HepG2 (cell line): ENCODE data around the gene GFRA4. TPM values are rescaled to one million over a fixed set of nuclear protein-coding genes. Genes with fewer than 3 reads are reported as not detected.

Source experiments
- CCAR2 ChIP-seq: fragments of 200-400 bp; formaldehyde crosslinking; optimal IDR thresholded peaks from 2 replicates; pipeline ENCODE3; 2018; ENCODE audit warnings: low read depth, mild to moderate bottlenecking, low read length, moderate library complexity
- FOXA1 ChIP-seq, 2 experiments: fragments of 450-650 bp in 1 of 2; sonication (generic) in 1 of 2; formaldehyde crosslinking in 1 of 2; IDR thresholded peaks; 2 replicates each; pipeline versions ENCODE4 v1.4.0 to v1.6.1; 2016 to 2020; ENCODE audit warnings: missing genetic modification reagents in 1 of 2
- HNRNPL ChIP-seq: fragments of 200-400 bp; formaldehyde crosslinking; IDR thresholded peaks from 2 replicates; pipeline ENCODE4 v1.6.1; 2017; ENCODE audit warnings: mild to moderate bottlenecking, low read depth, low read length
- SIX1 ChIP-seq: sonication (generic); formaldehyde crosslinking; IDR thresholded peaks from 2 replicates; pipeline ENCODE4 v1.4.0; 2020; ENCODE audit warnings: missing genetic modification reagents, borderline replicate concordance
- SP140L ChIP-seq: sonication (generic); formaldehyde crosslinking; IDR thresholded peaks from 2 replicates; pipeline ENCODE4 v1.4.0; 2020; ENCODE audit warnings: missing genetic modification reagents, borderline replicate concordance
- TP53 ChIP-seq: sonication (generic); formaldehyde crosslinking; conservative IDR thresholded peaks from 2 replicates; pipeline ENCODE4 v1.4.0; 2020; ENCODE audit warnings: missing genetic modification reagents
- ZNF143 ChIP-seq: sonication (generic); formaldehyde crosslinking; IDR thresholded peaks from 2 replicates; pipeline ENCODE4 v1.4.0; 2020; ENCODE audit warnings: missing genetic modification reagents
- ZNF17 ChIP-seq: sonication (generic); formaldehyde crosslinking; IDR thresholded peaks from 2 replicates; pipeline ENCODE4 v1.5.0; 2020; ENCODE audit warnings: mild to moderate bottlenecking, missing genetic modification reagents
- ZNF274 ChIP-seq: sonication (generic); formaldehyde crosslinking; IDR thresholded peaks from 2 replicates; pipeline ENCODE4 v1.5.1; 2020; ENCODE audit warnings: mild to moderate bottlenecking, missing genetic modification reagents
- ZNF460 ChIP-seq: sonication (generic); formaldehyde crosslinking; IDR thresholded peaks from 2 replicates; pipeline ENCODE4 v1.5.1; 2020; ENCODE audit warnings: missing genetic modification reagents, mild to moderate bottlenecking, borderline replicate concordance
- ZNF713 ChIP-seq: sonication (generic); formaldehyde crosslinking; IDR thresholded peaks from 2 replicates; pipeline ENCODE4 v1.4.0; 2020; ENCODE audit warnings: mild to moderate bottlenecking, missing genetic modification reagents
- ZNF775 ChIP-seq: sonication (generic); formaldehyde crosslinking; IDR thresholded peaks from 2 replicates; pipeline ENCODE4 v1.4.0; 2020; ENCODE audit warnings: missing genetic modification reagents, mild to moderate bottlenecking, moderate library complexity, borderline replicate concordance
- polyA plus RNA-seq, 8 experiments: library from polyadenylated mRNA; depleted of rRNA in 3 of 8; stranded (reverse) in 7 of 8; unstranded in 1 of 8; fragments of >200 nt; fragmentation: Illumina TruSeq in 4 of 8; extraction: Trizol in 4 of 8; gene quantifications; 2 replicates each; pipeline versions ENCODE4 v1.2.1 to v1.2.3, GENCODE V29; 2011 to 2016; ENCODE audit warnings: low read depth in 4 of 8, missing spikeins in 1 of 8, mixed read lengths in 1 of 8; ENCODE audit not compliant: insufficient read depth in 1 of 8
- total RNA-seq, 5 experiments: library from RNA; depleted of rRNA; stranded (reverse); fragments of >200 nt; fragmentation: Illumina TruSeq; extraction: Trizol; gene quantifications; 2 replicates each; pipeline ENCODE4 v1.2.3, GENCODE V29; 2016; ENCODE audit warnings: low read depth in 1 of 5
- TF ChIP-seq, protein P1 (sequence below): sonication (generic); formaldehyde crosslinking; IDR thresholded peaks from 2 replicates; pipeline ENCODE4 v1.8.1; 2022; ENCODE audit warnings: low read depth, mild to moderate bottlenecking, missing genetic modification reagents
- TF ChIP-seq, protein P2 (sequence below): IDR thresholded peaks from 2 replicates; pipeline ENCODE4 v1.6.1; 2016; ENCODE audit warnings: low read depth, missing genetic modification reagents, missing compliant biosample characterization
- TF ChIP-seq, protein P3 (sequence below): sonication (generic); formaldehyde crosslinking; IDR thresholded peaks from 2 replicates; pipeline ENCODE4 v1.8.0; 2022; ENCODE audit warnings: mild to moderate bottlenecking, missing genetic modification reagents; ENCODE audit not compliant: insufficient replicate concordance
- TF ChIP-seq, protein P4 (sequence below): sonication (generic); formaldehyde crosslinking; conservative IDR thresholded peaks from 2 replicates; pipeline ENCODE4 v1.8.1; 2023; ENCODE audit warnings: missing genetic modification reagents

The GFRA4 gene
- total and polyA plus RNA-seq, 2 of the 13 experiments (the other 11 are each of a cell fraction or from before 2014, with no cell fraction given): not detected

DNA sequence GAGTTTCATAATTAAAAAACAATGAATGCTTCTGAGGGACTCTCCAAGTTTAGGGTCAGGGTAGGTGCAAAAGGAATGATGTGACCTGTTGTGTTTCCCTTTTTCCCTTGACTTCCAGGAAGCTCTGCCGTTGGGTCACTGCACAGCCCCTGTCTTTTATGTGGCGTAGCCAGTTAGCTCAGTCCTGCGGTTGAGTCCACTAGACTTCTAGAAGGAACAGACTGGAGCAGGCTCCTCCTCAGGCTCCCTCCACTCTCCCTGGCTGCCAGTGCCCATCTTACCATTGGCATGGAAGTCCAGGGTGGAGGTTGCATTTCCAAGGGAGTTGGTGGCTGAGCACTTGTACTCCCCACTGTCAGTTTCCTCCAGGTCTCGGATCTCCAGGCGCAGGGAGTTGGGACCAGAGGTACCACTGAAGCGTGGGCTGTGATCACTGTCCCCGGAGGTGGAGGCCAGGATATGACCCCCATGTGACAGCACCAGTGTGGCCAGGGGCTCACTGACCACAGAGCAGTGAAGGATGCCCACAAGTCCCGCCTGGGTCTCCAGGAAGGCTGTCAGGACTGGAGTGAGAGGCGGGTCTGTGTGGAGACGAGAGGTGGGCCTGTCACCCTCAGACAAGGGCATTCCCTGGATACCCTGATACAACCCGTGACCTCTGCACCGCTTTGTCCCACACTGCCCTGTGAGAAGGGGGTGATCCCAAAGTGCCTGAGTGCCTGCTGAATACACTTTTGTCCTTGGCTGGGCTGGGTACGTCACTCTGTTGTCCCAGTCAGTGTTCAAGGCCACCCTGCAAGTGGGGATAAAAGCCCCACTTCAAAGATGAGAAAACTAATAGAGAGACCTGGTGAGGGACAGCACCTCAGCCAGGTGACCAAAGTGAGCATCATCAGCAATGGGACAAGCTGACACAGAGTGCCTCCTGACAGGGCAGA is 38.1 kb upstream of the GFRA4 start (continued):
- TF ChIP-seq, protein P1, sequence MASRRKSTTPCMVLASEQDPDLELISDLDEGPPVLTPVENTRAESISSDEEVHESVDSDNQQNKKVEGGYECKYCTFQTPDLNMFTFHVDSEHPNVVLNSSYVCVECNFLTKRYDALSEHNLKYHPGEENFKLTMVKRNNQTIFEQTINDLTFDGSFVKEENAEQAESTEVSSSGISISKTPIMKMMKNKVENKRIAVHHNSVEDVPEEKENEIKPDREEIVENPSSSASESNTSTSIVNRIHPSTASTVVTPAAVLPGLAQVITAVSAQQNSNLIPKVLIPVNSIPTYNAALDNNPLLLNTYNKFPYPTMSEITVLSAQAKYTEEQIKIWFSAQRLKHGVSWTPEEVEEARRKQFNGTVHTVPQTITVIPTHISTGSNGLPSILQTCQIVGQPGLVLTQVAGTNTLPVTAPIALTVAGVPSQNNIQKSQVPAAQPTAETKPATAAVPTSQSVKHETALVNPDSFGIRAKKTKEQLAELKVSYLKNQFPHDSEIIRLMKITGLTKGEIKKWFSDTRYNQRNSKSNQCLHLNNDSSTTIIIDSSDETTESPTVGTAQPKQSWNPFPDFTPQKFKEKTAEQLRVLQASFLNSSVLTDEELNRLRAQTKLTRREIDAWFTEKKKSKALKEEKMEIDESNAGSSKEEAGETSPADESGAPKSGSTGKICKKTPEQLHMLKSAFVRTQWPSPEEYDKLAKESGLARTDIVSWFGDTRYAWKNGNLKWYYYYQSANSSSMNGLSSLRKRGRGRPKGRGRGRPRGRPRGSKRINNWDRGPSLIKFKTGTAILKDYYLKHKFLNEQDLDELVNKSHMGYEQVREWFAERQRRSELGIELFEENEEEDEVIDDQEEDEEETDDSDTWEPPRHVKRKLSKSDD (CRISPR knock-in tag): no peak
- TF ChIP-seq, protein P2, sequence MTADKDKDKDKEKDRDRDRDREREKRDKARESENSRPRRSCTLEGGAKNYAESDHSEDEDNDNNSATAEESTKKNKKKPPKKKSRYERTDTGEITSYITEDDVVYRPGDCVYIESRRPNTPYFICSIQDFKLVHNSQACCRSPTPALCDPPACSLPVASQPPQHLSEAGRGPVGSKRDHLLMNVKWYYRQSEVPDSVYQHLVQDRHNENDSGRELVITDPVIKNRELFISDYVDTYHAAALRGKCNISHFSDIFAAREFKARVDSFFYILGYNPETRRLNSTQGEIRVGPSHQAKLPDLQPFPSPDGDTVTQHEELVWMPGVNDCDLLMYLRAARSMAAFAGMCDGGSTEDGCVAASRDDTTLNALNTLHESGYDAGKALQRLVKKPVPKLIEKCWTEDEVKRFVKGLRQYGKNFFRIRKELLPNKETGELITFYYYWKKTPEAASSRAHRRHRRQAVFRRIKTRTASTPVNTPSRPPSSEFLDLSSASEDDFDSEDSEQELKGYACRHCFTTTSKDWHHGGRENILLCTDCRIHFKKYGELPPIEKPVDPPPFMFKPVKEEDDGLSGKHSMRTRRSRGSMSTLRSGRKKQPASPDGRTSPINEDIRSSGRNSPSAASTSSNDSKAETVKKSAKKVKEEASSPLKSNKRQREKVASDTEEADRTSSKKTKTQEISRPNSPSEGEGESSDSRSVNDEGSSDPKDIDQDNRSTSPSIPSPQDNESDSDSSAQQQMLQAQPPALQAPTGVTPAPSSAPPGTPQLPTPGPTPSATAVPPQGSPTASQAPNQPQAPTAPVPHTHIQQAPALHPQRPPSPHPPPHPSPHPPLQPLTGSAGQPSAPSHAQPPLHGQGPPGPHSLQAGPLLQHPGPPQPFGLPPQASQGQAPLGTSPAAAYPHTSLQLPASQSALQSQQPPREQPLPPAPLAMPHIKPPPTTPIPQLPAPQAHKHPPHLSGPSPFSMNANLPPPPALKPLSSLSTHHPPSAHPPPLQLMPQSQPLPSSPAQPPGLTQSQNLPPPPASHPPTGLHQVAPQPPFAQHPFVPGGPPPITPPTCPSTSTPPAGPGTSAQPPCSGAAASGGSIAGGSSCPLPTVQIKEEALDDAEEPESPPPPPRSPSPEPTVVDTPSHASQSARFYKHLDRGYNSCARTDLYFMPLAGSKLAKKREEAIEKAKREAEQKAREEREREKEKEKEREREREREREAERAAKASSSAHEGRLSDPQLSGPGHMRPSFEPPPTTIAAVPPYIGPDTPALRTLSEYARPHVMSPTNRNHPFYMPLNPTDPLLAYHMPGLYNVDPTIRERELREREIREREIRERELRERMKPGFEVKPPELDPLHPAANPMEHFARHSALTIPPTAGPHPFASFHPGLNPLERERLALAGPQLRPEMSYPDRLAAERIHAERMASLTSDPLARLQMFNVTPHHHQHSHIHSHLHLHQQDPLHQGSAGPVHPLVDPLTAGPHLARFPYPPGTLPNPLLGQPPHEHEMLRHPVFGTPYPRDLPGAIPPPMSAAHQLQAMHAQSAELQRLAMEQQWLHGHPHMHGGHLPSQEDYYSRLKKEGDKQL: no peak
- peak; percentile 55; the same call in 1 of the 2 replicates for TF ChIP-seq ZNF143
- no peak for TF ChIP-seq CCAR2
- no peak for TF ChIP-seq ZNF775 (CRISPR knock-in tag)
- TF ChIP-seq TP53: no peak
- no peak for TF ChIP-seq SP140L (CRISPR knock-in tag)
- no peak for TF ChIP-seq SIX1 (CRISPR knock-in tag)
- TF ChIP-seq ZNF17 (CRISPR knock-in tag): no peak
- 0 out of 2 replicates have a peak, but pooled peaks have one; percentile 33 for TF ChIP-seq HNRNPL
- no peak for TF ChIP-seq ZNF460
- 0 out of 2 replicates have a peak, but pooled peaks have one; percentile 40 for TF ChIP-seq ZNF713 (CRISPR knock-in tag)
- no peak for TF ChIP-seq FOXA1 (IDR thresholded peaks at IDR 0.05)
- TF ChIP-seq FOXA1 (CRISPR knock-in tag; IDR thresholded peaks at IDR 0.05): no peak
- TF ChIP-seq ZNF274: no peak
- TF ChIP-seq, protein P3, sequence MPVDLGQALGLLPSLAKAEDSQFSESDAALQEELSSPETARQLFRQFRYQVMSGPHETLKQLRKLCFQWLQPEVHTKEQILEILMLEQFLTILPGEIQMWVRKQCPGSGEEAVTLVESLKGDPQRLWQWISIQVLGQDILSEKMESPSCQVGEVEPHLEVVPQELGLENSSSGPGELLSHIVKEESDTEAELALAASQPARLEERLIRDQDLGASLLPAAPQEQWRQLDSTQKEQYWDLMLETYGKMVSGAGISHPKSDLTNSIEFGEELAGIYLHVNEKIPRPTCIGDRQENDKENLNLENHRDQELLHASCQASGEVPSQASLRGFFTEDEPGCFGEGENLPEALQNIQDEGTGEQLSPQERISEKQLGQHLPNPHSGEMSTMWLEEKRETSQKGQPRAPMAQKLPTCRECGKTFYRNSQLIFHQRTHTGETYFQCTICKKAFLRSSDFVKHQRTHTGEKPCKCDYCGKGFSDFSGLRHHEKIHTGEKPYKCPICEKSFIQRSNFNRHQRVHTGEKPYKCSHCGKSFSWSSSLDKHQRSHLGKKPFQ (CRISPR knock-in tag): no peak
- TF ChIP-seq, protein P4, sequence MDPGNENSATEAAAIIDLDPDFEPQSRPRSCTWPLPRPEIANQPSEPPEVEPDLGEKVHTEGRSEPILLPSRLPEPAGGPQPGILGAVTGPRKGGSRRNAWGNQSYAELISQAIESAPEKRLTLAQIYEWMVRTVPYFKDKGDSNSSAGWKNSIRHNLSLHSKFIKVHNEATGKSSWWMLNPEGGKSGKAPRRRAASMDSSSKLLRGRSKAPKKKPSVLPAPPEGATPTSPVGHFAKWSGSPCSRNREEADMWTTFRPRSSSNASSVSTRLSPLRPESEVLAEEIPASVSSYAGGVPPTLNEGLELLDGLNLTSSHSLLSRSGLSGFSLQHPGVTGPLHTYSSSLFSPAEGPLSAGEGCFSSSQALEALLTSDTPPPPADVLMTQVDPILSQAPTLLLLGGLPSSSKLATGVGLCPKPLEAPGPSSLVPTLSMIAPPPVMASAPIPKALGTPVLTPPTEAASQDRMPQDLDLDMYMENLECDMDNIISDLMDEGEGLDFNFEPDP (CRISPR knock-in tag): no peak
